GM12878 (cell line): Measurements from ENCODE around the gene SYS1. TPM values are rescaled to one million over a fixed set of nuclear protein-coding genes. Genes with fewer than 3 reads are reported as not detected.

Source experiments
- ATAC-seq: fragments of 200-7000 bp; cut with Tn5 transposase; 3 replicates; pipeline ENCODE4 v1.9.1; 2020; ENCODE audit warnings: mild to moderate bottlenecking, moderate library complexity
- BruUV-seq: library from RNA; stranded (reverse); fragments of 400-500 nt; replicated peaks from 2 replicates; lab custom pipeline; 2021; lab: Mats Ljungman, UMichigan
- CTCF ChIA-PET: fragments of 300-600 bp; sonication (Branson Sonifier 250); formaldehyde crosslinking; extraction: SDS; loops from one replicate; lab custom pipeline; 2021; ENCODE audit warnings: inconsistent platforms; lab: Yijun Ruan, JAX
- POLR2A ChIA-PET: fragments of 350-600 bp; formaldehyde crosslinking; extraction: SDS; loops from one replicate; lab custom pipeline; 2021; ENCODE audit warnings: inconsistent platforms; lab: Charles Lee
- RAD21 ChIA-PET: fragments of 300-600 bp; sonication (Branson Sonifier 250); formaldehyde crosslinking; loops from one replicate; lab custom pipeline; 2023; ENCODE audit warnings: antibody characterized with exemption; ENCODE audit not compliant: unreplicated experiment; lab: Charles Lee
- SMC1A ChIA-PET: fragments of 300-600 bp; sonication (Branson Sonifier 250); formaldehyde crosslinking; loops from one replicate; lab custom pipeline; 2023; ENCODE audit not compliant: unreplicated experiment, uncharacterized antibody; lab: Charles Lee
- DNase-seq: peaks from one replicate; pipeline ENCODE4 v3.0.0-alpha.2; 2011; ENCODE audit warnings: low read depth, low spot score
- FAIRE-seq: peaks from 3 replicates; lab custom pipeline; 2011; peaks lifted over from hg19 to GRCh38; lab: Jason Lieb, UNC
- H2AFZ ChIP-seq: 2 replicates; pipeline ENCODE4 v1.6.0; 2011; ENCODE audit warnings: low read depth, low read length, control low read depth; ENCODE audit not compliant: control insufficient read depth
- H3K27ac ChIP-seq: 2 replicates; pipeline ENCODE4 v1.5.1; 2011; ENCODE audit warnings: control low read depth; ENCODE audit not compliant: control insufficient read depth, insufficient read depth
- H3K27me3 ChIP-seq, 2 experiments: replicated peaks in 1 of 2; 2 replicates each; pipeline versions ENCODE4 v1.6.0 to v1.6.1; 2011; ENCODE audit warnings: low read length in 1 of 2; ENCODE audit not compliant: control insufficient read depth in 2 of 2, insufficient read depth in 2 of 2
- H3K36me3 ChIP-seq, 2 experiments: 2 replicates each; pipeline ENCODE4 v1.5.1; 2011; ENCODE audit warnings: low read length in 1 of 2; ENCODE audit not compliant: control insufficient read depth in 2 of 2, insufficient read depth in 2 of 2
- H3K4me1 ChIP-seq: 2 replicates; pipeline ENCODE4 v1.6.1; 2011; ENCODE audit warnings: mild to moderate bottlenecking, low read length, moderate library complexity, mixed read lengths; ENCODE audit not compliant: control insufficient read depth, insufficient read depth
- H3K4me2 ChIP-seq: 2 replicates; pipeline ENCODE4 v1.6.0; 2011; ENCODE audit warnings: control low read depth; ENCODE audit not compliant: control insufficient read depth, insufficient read depth
- H3K4me3 ChIP-seq: fragments of 200-600 bp; sonication (generic); 2 replicates; pipeline ENCODE4 v1.5.1; 2016
- H3K79me2 ChIP-seq: 2 replicates; pipeline ENCODE4 v1.6.0; 2011; ENCODE audit warnings: low read length; ENCODE audit not compliant: control insufficient read depth, insufficient read depth
- H3K9ac ChIP-seq: 2 replicates; pipeline ENCODE4 v1.8.0; 2011; ENCODE audit warnings: low read length, control low read depth, mixed read lengths; ENCODE audit not compliant: control insufficient read depth, insufficient read depth
- H3K9me3 ChIP-seq: replicated peaks from 3 replicates; pipeline ENCODE4 v1.5.1; 2011; ENCODE audit warnings: mild to moderate bottlenecking, low read length; ENCODE audit not compliant: control insufficient read depth, insufficient read depth
- H4K20me1 ChIP-seq: 2 replicates; pipeline ENCODE4 v1.6.0; 2011; ENCODE audit not compliant: control insufficient read depth, insufficient read depth
- ASH2L ChIP-seq: fragments of 300-600, 200-600 bp; sonication (generic); IDR thresholded peaks from 2 replicates; pipeline ENCODE4 v1.6.1; 2017; ENCODE audit warnings: low read depth, mild to moderate bottlenecking, borderline replicate concordance
- HDAC6 ChIP-seq: fragments of 200-600 bp; sonication (generic); IDR thresholded peaks from one replicate; pipeline ENCODE4 v1.8.0; 2017; ENCODE audit warnings: antibody characterized with exemption; ENCODE audit not compliant: unreplicated experiment
- MTA2 ChIP-seq: fragments of 450-650 bp; IDR thresholded peaks from 2 replicates; pipeline ENCODE4 v1.6.1; 2016; ENCODE audit warnings: low read depth, mild to moderate bottlenecking, moderate library complexity
- MXI1 ChIP-seq: fragments of 150-350 bp; IDR thresholded peaks from 2 replicates; pipeline ENCODE4 v1.6.1; 2011; ENCODE audit warnings: low read depth, mild to moderate bottlenecking, inconsistent platforms, low read length, improper control_type of control experiment
- NFIC ChIP-seq: IDR thresholded peaks from 2 replicates; pipeline ENCODE4 v1.6.1; 2012; ENCODE audit warnings: low read depth, mild to moderate bottlenecking, inconsistent platforms, low read length, moderate library complexity
- YBX1 ChIP-seq: fragments of 450-650 bp; IDR thresholded peaks from 2 replicates; pipeline ENCODE4 v1.6.1; 2016; ENCODE audit warnings: antibody characterized with exemption
- ZNF274 ChIP-seq: IDR thresholded peaks from one replicate; pipeline ENCODE4 v1.8.0; 2011; ENCODE audit not compliant: insufficient read length, insufficient read depth
- WGBS: methylation state at CpG from one replicate; pipeline ENCODE4 v1.1.6; 2016; ENCODE audit warnings: low lambda C conversion rate; ENCODE audit not compliant: insufficient replicate concordance, insufficient coverage; ENCODE audit errors: missing lambda C conversion rate; 5-methylcytosine and 5-hydroxymethylcytosine counted together
- in situ Hi-C: fragments of 300-500 bp; cut with MboI; formaldehyde crosslinking; loops from 9 replicates; pipeline ENCODE4 v1.14.3; 2018; ENCODE audit warnings: mixed read lengths
- intact Hi-C: fragments of 100-400 bp; cut with micrococcal nuclease; formaldehyde crosslinking; loops from one replicate; pipeline ENCODE4 v1.14.2; 2022; ENCODE audit not compliant: unreplicated experiment
- polyA plus RNA-seq, 11 experiments: library from polyadenylated mRNA; depleted of rRNA in 4 of 11; unstranded in 6 of 11; stranded (reverse) in 5 of 11; fragments of >200 nt; fragmentation: Nextera tagmentation in 4 of 11; fragmentation: Illumina TruSeq in 1 of 11; extraction: Ambion mirVana in 4 of 11; extraction: Trizol in 1 of 11; gene quantifications; 1 replicate in 1 of 11; 2 replicates in 10 of 11; pipeline versions ENCODE4 v1.2.1 to v1.2.3, GENCODE V29; 2011 to 2016; ENCODE audit warnings: inconsistent platforms in 2 of 11, missing spikeins in 2 of 11, low read depth in 1 of 11
- total RNA-seq, 4 experiments: library from RNA; depleted of rRNA in 3 of 4; stranded (reverse); fragments of >200 nt in 3 of 4; fragmentation: Illumina TruSeq in 1 of 4; extraction: Trizol in 1 of 4; gene quantifications; 2 replicates each; pipeline versions ENCODE4 v1.2.1 to v1.2.3, GENCODE V29; 2013 to 2021
- TF ChIP-seq, protein P1 (sequence below): IDR thresholded peaks from 2 replicates; pipeline ENCODE4 v1.6.1; 2011; ENCODE audit warnings: borderline replicate concordance, low read depth, mild to moderate bottlenecking, moderate library complexity, mixed read lengths, low read length; ENCODE audit not compliant: insufficient read depth; ENCODE audit errors: extremely low read length
- TF ChIP-seq, protein P2 (sequence below): IDR thresholded peaks from 2 replicates; pipeline ENCODE4 v1.6.1; 2012; ENCODE audit warnings: low read length, inconsistent platforms

The SYS1 gene
- total and polyA plus RNA-seq, 10 of the 15 experiments (the other 5 are each of a cell fraction or from before 2014, with no cell fraction given): 5.1 to 22.6 (median 9.3) TPM

DNA sequence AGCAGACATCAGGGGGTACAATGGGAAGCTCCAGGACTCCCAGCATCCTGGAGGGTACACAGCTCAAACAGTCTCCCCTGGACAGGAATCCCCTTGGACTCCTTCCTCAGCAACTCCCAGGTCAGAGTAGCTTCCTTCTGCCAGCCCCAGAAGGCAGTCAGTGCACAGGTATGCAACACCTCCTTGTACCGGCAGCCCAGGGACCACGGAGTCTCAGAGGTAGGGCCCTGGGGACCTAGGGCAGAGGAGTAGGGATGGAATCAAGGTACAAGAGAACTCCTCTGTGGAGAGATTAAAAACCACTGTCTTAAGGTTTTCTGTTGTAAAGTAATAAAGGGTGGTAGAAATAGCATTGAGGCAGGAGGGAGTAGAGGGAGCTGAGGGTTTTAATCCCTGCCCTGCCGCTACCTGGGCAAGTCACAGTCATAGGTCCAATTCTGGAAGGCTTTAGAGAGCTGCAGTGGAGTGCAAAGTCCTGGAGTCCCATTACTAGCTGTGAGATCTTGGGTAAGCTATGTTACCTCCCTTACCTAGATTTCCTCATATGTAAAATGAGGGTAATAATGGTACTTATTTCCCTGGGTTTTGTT is 7.7 kb downstream of the SYS1 start (continued):
- TF ChIP-seq, protein P1, sequence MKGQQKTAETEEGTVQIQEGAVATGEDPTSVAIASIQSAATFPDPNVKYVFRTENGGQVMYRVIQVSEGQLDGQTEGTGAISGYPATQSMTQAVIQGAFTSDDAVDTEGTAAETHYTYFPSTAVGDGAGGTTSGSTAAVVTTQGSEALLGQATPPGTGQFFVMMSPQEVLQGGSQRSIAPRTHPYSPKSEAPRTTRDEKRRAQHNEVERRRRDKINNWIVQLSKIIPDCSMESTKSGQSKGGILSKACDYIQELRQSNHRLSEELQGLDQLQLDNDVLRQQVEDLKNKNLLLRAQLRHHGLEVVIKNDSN: no peak
- TF ChIP-seq YBX1: no peak

GRCh38 chr20:45372241-45372640 is 9.3 kb downstream of the SYS1 start:
- in situ Hi-C loops: loop anchor here (5.0 kb wide), 1 partner anchor 65 kb away; no protein-coding TSS in a partner anchor
- FAIRE-seq: no peak
- 88% methylated on average over 10 of the region's 10 CpGs for WGBS
- Histone ChIP-seq H3K4me1 (peaks cover 27% of the 10 kb centered on the region), H3K27me3 (no peaks in the 10 kb centered on the region), H3K4me3 (no peak overlapping the region), H3K79me2 (no peaks in the 10 kb centered on the region), H3K4me2 (no peak overlapping the region), H3K9ac (no peak overlapping the region), H3K27ac (no peak overlapping the region), H3K9me3 (no peaks in the 10 kb centered on the region), H2AFZ (no peak overlapping the region), H3K36me3 (peaks cover 0 to 1% of the 10 kb centered on the region in 2 experiments; a peak in 1 of 4 replicates), H4K20me1 (no peaks in the 10 kb centered on the region)
- ChIA-PET CTCF (interaction anchor here (1.4 to 19.4 kb wide), 6 partner anchors 10 to 399 kb away, joined by 6 to 685 read pairs (median 70); partner anchors contain the start of genes PIGT and SYS1), SMC1A (interaction anchor here (1.0 to 19.8 kb wide), 7 partner anchors 9 to 399 kb away, joined by 4 to 440 read pairs (median 7); partner anchors contain the start of gene SYS1), POLR2A (interaction anchor here (0.9 kb wide), 1 partner anchor 64 kb away, joined by 4 read pairs; no protein-coding TSS in a partner anchor), RAD21 (interaction anchor here (1.2 to 17.6 kb wide), 3 partner anchors 10 to 65 kb away, joined by 5 to 394 read pairs (median 6); partner anchors contain the start of gene SYS1)
- no peak for TF ChIP-seq HDAC6
- no peak for TF ChIP-seq MTA2
- TF ChIP-seq MXI1: no peak
- TF ChIP-seq NFIC: no peak
- TF ChIP-seq ZNF274: no peak
- TF ChIP-seq, protein P2, sequence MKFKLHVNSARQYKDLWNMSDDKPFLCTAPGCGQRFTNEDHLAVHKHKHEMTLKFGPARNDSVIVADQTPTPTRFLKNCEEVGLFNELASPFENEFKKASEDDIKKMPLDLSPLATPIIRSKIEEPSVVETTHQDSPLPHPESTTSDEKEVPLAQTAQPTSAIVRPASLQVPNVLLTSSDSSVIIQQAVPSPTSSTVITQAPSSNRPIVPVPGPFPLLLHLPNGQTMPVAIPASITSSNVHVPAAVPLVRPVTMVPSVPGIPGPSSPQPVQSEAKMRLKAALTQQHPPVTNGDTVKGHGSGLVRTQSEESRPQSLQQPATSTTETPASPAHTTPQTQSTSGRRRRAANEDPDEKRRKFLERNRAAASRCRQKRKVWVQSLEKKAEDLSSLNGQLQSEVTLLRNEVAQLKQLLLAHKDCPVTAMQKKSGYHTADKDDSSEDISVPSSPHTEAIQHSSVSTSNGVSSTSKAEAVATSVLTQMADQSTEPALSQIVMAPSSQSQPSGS: no peak
- TF ChIP-seq ASH2L: no peak
- ATAC-seq: no peak
- no TSS peak for BruUV-seq
- intact Hi-C loops: no loop called here
- no peak for DNase-seq
